Frontal cortex (tissue), 4 donors: ENCODE results near the gene UBE2C. TPM values are rescaled to one million over a fixed set of nuclear protein-coding genes. Genes with fewer than 3 reads are reported as not detected.
"Not testable (repeated sequence)": the region's sequence is repeated elsewhere in the genome, so short reads cannot be mapped to it uniquely, and the experiment has no call there.

Source experiments
- DNase-seq, 2 donors: peaks; one replicate each; pipeline ENCODE4 v3.0.0; 2012; ENCODE audit warnings: low spot score in 2 of 2
- FAIRE-seq: peaks from 2 replicates; lab custom pipeline; 2012; peaks lifted over from hg19 to GRCh38; lab: Jason Lieb, UNC
- total RNA-seq: library from RNA; depleted of rRNA; stranded (reverse); fragments of >200 nt; gene quantifications from one replicate; pipeline ENCODE4 v1.2.3, GENCODE V29; 2014
- donor health status: control.
- donor health status: control.
- donor health status: control.

The UBE2C gene
- 3.7 TPM for total RNA-seq

DNA sequence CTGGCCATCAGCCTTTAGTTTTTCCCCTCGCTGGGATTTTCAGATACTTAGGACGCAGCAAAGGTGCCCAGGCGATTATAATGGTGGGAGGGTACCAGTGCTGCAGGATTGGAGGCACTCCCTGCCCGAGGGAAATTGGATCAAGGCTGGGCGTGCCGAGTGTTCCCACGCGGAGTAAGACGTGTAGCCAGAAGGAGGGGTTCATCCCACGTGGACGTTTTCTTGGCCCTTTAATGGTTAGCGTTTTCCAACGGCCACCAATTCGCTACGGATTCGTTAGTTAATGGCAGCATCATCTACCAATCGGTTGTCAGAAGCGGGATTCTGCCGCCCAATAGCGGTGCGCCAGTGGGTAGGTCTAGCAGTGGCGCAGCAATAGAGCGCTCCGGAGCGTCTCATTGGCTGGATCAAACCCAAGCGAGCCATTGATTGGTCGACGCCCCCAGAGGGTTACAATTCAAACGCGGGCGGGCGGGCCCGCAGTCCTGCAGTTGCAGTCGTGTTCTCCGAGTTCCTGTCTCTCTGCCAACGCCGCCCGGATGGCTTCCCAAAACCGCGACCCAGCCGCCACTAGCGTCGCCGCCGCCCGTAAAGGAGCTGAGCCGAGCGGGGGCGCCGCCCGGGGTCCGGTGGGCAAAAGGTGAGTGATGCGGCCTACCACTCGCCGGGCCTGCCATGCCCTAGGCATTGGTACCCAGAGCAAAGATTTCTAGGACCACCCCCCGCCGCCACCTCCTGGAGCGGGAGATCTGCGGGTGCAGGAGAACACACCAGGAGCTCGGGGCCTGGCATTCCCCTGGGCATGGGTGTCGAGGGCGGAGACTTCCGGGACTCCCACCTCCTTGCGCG is at the start of gene UBE2C:
UBE2C (plus strand) TSS at position 488 of the 849 bp plus-strand sequence; CDS start at position 540, 52 bp downstream.
- DNase-seq, result peak; percentile 94 to 98
- peak; percentile 97 for FAIRE-seq

DNA sequence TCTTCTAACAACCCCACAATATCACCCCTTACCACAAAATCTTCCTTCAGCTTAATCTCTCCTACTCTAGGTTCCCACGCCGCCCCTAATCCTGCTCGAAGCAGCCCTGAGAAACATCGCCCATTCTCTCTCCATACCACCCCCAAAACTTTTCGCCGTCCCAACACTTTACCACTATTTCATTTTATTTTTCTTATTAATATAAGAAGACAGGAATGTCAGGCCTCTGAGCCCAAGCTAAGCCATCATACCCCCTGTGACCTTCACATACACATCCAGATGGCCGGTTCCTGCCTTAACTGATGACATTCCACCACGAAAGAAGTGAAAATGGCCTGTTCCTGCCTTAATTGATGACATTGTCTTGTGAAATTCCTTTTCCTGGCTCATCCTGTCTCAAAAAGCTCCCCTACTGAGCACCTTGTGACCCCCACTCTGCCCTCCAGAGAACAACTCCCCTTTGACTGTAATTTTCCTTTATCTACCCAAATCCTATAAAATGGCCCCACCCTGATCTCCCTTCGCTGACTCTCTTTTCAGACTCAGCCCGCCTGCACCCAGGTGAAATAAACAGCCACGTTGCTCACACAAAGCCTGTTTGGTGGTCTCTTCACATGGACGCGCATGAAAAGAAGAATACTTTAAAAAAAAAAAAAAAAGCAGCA is 47.7 kb upstream of the UBE2C start:
- FAIRE-seq, DNase-seq: not testable (repeated sequence)

DNA sequence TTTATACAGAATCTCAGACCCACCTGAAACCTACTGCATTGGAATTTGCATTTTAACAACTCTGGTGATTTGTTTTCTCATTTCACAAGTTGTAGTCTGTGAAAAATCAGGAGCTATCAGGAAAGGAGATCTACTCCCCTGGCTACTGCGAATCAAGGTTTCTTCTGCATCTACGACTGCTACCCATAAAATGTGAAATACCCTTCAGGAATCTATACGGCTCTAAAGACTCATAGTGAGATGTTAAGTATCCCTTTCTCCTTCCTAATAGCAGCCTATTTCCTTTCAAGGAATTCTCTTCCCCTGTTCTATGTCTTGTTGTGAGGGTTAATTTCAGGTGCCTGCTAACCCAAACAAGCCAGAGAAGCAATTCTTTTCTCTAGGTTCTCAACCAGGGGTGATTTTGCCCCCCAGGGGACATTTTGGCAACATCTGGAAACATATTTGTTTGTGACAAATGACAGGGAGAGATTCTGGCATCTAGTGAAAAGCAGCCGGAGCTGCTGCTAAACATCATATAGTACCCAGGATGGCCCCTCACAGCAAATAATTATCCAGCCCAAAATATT is 47.1 kb upstream of the UBE2C start:
- no peak for FAIRE-seq

DNA sequence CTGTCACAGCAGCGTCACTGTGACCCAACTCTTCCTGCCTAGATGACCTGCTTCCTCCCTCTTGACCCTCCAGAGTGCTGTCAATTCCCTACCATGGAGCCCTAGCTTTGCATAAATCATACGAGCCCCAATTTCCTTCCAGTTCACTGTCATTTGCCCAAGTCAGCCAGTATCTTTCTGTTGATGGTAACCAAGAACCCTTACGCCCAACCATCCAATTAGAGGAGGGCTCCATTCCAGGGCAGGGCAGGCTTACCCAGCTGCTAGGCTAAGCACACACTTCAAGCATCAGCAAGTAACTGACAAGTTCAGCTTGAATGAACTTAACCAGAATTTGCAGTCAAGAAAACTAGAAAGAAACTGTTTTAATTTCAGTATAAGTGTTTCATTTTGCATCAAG is 46.5 kb upstream of the UBE2C start:
- FAIRE-seq (no peak), DNase-seq (no peak)

More for the DNA sequence above, 47.1 kb upstream of the UBE2C start:
- no peak for DNase-seq

DNA sequence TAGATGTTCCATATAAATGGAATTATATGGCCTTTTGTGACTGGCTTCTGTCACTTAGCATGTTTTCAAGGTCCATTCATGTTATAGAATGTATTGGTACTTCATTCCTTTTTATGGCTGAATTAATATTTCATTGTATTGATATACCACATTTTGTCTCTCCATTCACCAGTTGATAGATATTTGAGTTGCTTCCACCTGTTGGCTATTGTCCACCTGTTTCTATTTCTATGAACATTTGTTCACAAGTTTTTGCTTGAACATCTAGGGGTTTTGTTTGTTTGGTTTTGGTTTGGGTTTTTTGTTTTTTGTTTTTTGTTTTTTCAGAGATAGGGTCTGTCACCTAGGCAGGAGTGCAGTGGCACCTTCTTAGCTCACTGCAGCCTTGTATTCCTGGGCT is 44.0 kb upstream of the UBE2C start:
- FAIRE-seq (no peak), DNase-seq (no peak)

DNA sequence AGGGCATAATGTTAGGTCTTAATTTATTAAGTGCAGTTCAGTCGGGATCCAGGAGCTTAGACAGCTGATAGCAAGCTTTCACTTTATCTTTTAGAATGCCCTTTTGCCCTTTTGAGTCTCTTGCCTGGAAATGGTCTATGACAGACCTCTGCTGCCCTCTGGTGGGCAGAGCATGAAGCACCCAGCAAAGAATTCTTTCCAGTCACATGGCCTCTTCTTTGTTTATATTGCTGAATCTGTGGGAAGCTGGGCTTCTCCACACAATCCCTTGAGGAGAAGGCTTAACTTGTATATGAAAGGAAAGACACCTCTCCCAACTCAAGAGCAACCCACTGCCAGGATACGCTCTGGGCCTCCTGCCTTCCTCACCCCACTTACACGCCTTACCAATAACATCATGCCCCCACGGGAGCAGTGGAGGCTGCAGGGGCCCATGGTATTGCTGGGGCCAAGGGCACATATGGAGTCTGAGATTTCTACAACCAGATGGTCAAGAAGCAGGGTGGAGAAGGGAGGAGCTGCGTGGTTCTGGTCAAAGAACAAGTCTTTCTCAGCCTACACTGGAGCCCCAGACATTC is 41.2 kb upstream of the UBE2C start:
- DNase-seq (peak; percentile 56 to 79), FAIRE-seq (peak; percentile 23)

DNA sequence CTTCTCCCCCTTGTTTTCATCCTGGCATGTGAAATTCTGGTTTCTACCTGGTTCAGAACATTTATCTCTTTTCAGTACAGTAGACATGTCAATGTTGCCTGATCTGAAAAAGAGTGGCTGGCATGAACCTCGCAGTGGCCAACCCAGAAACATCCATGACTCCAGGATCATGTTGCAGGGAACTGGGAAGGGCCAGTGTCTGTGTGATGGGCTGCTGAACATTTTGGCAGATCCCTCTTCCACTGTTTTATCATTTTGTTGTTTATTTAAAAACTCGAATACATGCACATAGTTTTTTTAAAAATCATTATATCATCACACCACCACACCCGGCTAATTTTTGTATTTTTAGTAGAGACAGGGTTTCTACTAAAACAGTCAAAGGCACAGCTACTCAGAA is 39.8 kb upstream of the UBE2C start:
- FAIRE-seq (no peak), DNase-seq (no peak)

DNA sequence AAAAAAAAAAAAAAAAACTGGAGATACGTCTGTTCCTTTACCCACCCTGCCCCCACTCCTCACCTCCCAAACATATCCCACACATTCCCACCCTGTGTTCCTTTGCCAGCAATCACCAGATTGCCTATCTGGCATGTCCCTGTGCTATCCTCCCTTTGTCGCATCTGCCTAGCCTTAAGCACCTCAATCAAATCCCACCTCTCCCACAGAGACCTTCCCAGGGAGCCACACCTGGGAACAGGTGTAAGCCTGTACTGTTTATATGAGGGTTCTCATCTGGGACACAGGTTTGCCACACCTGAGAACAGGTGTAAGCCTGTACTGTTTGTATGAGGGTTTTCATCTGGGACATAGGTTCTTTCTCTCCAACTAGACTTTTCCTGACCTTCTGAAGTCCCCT is 37.5 kb upstream of the UBE2C start:
- DNase-seq, result no peak
- no peak for FAIRE-seq

DNA sequence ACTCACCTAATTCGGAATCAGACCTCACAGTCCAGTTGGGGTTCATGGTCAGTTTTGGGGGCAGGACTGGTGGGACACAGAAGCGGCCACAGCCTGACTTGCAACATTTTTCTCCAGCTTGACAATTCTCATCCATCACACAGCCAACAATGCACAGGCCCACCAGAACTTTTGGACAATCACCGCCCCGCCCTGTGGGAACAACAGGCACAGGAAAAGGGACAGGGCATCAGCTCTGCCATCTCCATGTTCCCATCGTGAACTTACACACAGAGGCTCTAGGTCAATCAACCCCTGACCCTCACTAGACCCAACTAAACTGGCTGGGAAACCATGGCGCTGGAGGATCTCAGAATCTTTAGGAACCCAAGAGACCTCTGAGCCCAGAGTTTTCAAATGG is 37.0 kb upstream of the UBE2C start:
- no peak for FAIRE-seq

DNA sequence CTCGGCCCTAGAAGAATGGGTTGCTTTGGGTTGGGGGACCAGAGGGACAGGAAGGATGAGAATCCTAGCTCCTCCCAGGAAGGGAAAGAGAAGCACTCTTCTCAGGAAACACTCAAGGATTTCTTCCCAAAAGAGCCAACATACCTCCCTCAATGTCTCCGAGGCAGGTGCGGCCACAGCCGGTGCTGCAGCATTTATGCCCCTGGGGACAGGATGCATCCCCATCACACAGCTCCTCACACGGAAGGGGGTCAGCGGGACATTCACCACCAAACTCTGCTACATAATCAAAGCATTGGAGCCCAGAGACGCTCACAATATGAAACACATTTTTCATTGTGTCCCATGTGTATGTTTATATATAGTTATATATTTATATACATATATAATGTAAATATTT is 35.5 kb upstream of the UBE2C start:
- DNase-seq (no peak), FAIRE-seq (no peak)

More for the DNA sequence above, 37.0 kb upstream of the UBE2C start:
- no peak for DNase-seq

DNA sequence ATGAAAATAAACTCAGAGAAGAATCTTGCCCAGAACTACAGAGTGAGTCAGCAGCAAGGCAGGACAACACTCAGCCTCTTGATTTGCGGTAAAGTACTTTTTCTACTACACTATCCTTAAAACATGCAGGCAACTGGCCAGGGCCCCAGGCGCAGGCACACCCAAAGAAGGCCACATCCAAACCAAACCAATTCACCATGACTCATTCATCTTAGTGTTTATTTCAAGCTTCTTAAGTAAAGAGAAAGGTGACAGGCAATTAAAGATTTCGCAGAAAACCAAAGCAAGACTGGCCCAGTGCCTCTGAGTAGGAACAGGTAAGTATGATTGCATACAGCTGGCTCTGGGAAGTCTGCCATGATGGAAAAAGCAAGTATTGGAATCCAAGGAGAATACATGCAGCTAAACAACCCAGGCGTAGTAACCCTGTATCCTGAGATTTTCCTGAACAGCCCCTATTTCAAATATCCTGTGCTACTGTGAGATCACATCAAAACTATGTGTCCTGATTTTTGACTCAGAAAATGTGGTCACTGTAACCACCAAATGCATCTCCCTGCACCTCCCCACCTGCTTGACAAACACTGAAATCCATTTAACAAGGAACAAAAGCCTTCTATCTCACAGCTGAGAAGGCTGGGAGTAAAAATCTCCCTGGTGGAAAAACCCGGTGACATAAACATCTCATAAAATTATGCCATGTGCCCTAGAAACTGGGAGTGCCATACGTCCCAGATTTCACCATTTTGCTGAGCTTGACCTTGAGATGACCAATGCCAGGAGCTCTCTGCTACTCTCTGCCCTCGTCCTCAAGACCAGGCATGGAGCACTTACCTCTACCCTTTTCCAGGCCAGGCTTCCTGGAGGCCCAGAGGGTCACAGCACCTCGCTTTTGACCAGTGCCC is 33.2 kb upstream of the UBE2C start:
- DNase-seq, result peak in 1 of 2 donors; percentile 54
- FAIRE-seq, result no peak

DNA sequence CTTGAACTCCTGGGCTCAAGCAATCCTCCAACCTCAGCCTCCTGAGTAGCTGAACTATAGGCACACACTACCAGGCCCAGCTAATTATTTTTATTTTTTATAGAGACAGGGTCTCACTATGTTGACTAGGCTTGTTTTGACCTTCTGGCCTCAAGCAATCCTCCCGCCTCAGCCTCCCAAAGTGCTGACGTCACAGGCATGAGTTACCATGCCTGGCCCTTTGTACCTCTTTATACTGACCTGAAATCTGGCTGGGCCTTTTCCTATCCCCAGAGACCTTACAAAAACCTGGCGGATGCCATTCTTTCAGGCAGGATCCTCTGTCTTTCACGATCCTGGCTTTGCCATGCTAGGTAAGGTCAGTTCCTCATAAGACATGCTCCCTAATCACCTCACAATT is 32.3 kb upstream of the UBE2C start:
- DNase-seq, result no peak
- FAIRE-seq, result no peak

DNA sequence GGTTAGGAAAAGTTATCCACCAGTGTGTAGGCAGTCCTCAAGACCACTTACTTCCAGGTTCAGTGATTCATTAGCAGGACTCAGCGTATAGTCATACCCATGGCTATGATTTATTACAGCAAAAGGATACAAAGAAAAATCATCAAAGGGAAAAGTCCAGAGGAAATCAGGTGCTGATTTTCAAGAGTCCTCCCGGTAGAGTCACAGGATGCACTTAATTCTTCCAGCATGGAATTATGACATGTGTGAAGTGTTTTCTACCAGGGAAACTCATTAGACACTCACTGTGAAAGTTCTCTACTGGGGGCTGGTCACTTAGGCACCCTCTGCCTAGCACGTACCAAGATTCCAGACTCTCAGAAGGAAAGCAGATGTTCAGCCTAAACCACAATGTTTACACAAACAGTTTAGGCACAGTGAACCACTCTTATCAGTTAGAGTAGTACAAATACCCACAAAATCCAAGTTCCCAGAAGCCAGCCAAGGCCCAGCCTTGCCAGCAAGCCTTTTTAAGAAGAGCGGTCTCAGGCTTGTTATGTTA is 31.0 kb upstream of the UBE2C start:
- no peak for DNase-seq
- no peak for FAIRE-seq

DNA sequence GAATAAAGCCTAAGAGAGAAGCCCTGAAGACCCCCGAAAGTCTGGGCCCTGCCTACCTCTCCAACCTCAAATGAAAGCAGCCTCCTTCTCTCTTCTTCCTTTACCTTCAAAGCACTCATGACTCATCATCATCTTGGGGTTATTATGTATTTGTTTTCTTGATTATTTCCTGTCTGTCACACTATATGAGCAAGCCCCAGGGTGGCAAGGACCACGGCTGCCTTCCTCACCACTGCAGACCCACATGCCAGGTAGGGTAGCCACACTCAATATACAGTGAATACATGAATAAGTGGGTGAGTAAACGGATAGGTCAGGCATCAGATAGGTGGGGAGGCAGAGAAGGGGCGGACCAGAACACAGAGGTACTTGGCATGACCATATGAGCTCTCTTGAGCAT is 29.6 kb upstream of the UBE2C start:
- FAIRE-seq (no peak), DNase-seq (no peak)

DNA sequence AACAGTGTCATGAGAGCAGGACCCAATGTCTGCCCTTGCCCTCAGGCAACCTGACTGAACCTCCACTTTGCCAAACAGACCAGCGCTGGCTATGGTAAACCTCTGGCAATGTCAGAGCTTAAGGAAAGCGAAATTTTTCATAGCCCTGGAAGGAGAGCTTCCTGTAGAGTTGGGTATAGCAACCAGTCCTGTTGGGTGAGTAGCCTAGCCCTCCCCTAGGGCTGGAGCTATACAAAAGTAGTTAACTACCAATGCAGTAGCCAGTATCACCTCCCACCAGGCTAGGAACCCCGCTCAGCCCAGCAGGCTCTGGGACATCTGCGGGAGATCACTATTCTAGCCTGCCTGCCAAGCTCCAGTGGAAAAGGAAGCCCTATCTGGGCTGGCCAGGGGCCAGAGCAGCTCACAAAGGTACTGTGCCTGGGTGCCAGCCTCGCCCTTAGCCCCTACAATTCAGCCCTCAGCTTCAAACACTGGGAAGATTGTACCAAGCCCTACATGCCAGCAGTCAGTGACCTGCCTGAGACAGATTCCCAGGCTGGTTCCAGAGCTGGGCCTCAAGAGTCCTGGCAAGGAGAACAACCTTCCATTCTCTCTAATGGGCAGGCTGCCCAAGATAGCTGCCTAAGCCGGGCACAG is 28.7 kb upstream of the UBE2C start:
- no peak for FAIRE-seq
- no peak for DNase-seq

DNA sequence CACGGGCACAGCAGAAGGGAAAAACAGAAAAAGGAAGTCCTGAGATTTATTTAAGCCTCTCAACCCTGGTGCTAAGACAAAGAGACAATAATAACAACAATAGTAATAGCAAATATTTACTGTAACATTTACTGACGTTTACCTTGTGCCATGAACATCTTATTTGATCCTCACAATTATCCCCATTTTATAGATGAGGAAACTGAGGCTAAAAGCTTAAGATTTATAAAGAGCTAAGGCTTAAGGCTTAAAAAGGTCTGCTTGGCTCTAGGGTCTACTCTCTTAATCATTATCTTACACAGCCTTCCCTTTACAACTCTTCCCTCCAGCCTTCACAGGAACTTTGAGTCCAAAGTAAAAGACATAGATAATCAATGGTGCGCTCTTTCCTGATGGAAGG is 24.1 kb upstream of the UBE2C start:
- no peak for DNase-seq
- no peak for FAIRE-seq

DNA sequence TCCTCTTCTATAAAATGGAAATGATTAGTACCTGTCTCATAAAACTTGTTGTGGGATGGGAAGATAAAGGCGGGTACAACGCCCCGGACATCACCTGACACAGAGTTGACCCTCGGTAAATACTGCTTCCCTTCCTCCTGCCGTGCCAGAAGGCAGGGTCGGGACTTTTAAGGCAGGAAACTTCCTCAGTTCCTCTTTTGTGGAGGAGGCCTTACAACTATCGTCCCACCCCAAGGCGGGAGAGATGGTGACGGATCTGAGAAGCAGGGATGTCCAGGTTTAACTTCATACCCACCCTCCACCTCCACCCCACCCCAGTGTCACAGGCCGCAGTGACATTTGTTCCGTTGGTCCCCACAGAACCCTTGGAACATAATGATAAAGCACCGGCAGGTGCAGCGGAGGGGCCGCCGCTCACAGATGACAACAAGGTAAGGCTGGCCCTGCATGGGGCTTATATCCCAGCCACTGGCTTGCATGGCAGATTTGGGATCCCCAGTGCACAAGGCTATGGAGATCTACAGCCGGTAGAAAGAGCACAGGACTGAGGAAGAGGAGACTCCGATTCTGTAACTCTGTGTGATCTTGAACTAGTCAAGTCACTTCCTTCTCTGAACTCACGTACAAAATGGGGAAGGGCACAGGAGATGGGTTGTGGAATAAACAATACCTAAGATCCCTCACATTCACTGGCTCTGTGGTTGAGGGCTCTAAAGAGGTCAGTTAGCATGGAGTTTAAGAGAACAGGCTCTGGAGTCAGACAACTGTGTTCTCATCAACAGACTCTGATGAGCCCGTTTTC is 19.9 kb upstream of the UBE2C start:
- FAIRE-seq (no peak), DNase-seq (no peak)
